Neural progenitor cell (in vitro differentiated cells): ENCODE data around the gene CDH13. TPM values are rescaled to one million over a fixed set of nuclear protein-coding genes. Genes with fewer than 3 reads are reported as not detected.

Experiments used
- DNase-seq: peaks from one replicate; pipeline ENCODE4 v3.0.0-alpha.2; 2016; ENCODE audit warnings: low spot score
- H2AFZ ChIP-seq: fragments of 200-600 bp; sonication (generic); replicated peaks from 2 replicates; pipeline ENCODE4 v1.6.1; 2016; ENCODE audit warnings: antibody characterized with exemption
- H3F3A ChIP-seq: fragments of 200-600 bp; sonication (generic); 2 replicates; pipeline ENCODE4 v1.6.1; 2016; ENCODE audit warnings: antibody characterized with exemption, low read depth
- H3K27ac ChIP-seq: fragments of 200-600 bp; sonication (generic); 2 replicates; pipeline ENCODE4 v1.5.1; 2016; ENCODE audit warnings: mild to moderate bottlenecking
- H3K27me3 ChIP-seq: fragments of 200-600 bp; sonication (generic); 2 replicates; pipeline ENCODE4 v1.6.1; 2016; ENCODE audit warnings: mild to moderate bottlenecking, moderate library complexity
- H3K36me3 ChIP-seq: fragments of 200-600 bp; sonication (generic); 2 replicates; pipeline ENCODE4 v1.5.1; 2016
- H3K4me1 ChIP-seq: fragments of 200-600 bp; sonication (generic); 2 replicates; pipeline ENCODE4 v1.6.1; 2016; ENCODE audit warnings: mixed run types
- H3K4me2 ChIP-seq: fragments of 200-600 bp; sonication (generic); 2 replicates; pipeline ENCODE4 v1.6.1; 2016
- H3K4me3 ChIP-seq: fragments of 200-600 bp; sonication (generic); 2 replicates; pipeline ENCODE4 v1.5.1; 2016
- H3K79me2 ChIP-seq: fragments of 200-600 bp; sonication (generic); 2 replicates; pipeline ENCODE4 v1.6.1; 2016; ENCODE audit warnings: low read depth
- H3K9ac ChIP-seq: fragments of 200-600 bp; sonication (generic); 2 replicates; pipeline ENCODE4 v1.6.1; 2016
- H3K9me3 ChIP-seq: fragments of 200-600 bp; sonication (generic); 2 replicates; pipeline ENCODE4 v1.5.1; 2016; ENCODE audit warnings: low read depth
- H4K20me1 ChIP-seq: fragments of 200-600 bp; sonication (generic); 2 replicates; pipeline ENCODE4 v1.6.1; 2016; ENCODE audit warnings: low read depth
- H3K27ac Mint-ChIP-seq: 3 replicates; pipeline ENCODE4 v1.8.0; 2021; ENCODE audit warnings: mixed read lengths
- H3K27me3 Mint-ChIP-seq: 2 replicates; pipeline ENCODE4 v1.8.0; 2022; ENCODE audit warnings: low read depth, mild to moderate bottlenecking, inconsistent platforms, moderate library complexity, mixed read lengths; ENCODE audit not compliant: insufficient read depth
- H3K36me3 Mint-ChIP-seq: 3 replicates; pipeline ENCODE4 v1.8.0; 2021; ENCODE audit warnings: mixed read lengths
- H3K4me1 Mint-ChIP-seq: 3 replicates; pipeline ENCODE4 v1.8.0; 2021; ENCODE audit warnings: mixed read lengths
- H3K4me3 Mint-ChIP-seq: 3 replicates; pipeline ENCODE4 v1.8.0; 2021; ENCODE audit warnings: mild to moderate bottlenecking, moderate library complexity, mixed read lengths
- H3K9me3 Mint-ChIP-seq: 3 replicates; pipeline ENCODE4 v1.8.0; 2020; ENCODE audit warnings: mixed read lengths
- CTCF ChIP-seq: fragments of 200-600 bp; sonication (generic); IDR thresholded peaks from 2 replicates; pipeline ENCODE4 v1.5.1; 2017; ENCODE audit warnings: antibody characterized with exemption, mild to moderate bottlenecking
- EZH2 ChIP-seq: fragments of 200-600 bp; sonication (generic); IDR thresholded peaks from 2 replicates; pipeline ENCODE4 v1.6.1; 2017; ENCODE audit warnings: antibody characterized with exemption, mild to moderate bottlenecking, moderate library complexity
- EZH2phosphoT487 ChIP-seq: fragments of 200-600 bp; sonication (generic); IDR thresholded peaks from 2 replicates; pipeline ENCODE4 v1.6.1; 2017; ENCODE audit warnings: antibody characterized with exemption
- total RNA-seq: library from RNA; depleted of rRNA; stranded (reverse); fragments of >200 nt; gene quantifications from 2 replicates; pipeline ENCODE4 v1.2.3, GENCODE V29; 2015; ENCODE audit warnings: low replicate concordance

Gene CDH13
- total RNA-seq, 1 donor from 2014 or later: 3.0 TPM

GRCh38 chr16:83125999-83126568 lies 499.3 kb downstream of the CDH13 start:
- DNase-seq: no peak

GRCh38 chr16:83128041-83128440 lies 501.3 kb downstream of the CDH13 start:
- H3K4me1 Mint-ChIP-seq: peaks cover 6% of the 10 kb centered on the region

More at GRCh38 chr16:83125999-83126568, 499.3 kb downstream of the CDH13 start:
- Mint-ChIP-seq H3K27me3 (peaks cover 3% of the 10 kb centered on the region), H3K4me3 (no peak overlapping the region), H3K27ac (no peak overlapping the region), H3K4me1 (peaks cover 3% of the 10 kb centered on the region), H3K9me3 (peaks cover 15% of the 10 kb centered on the region), H3K36me3 (no peaks in the 10 kb centered on the region)
- H3K79me2 ChIP-seq: no peaks in the 10 kb centered on the region
- H3K9me3 ChIP-seq: no peaks in the 10 kb centered on the region
- no peak overlapping the region for H3K27ac ChIP-seq
- H3K27me3 ChIP-seq: no peaks in the 10 kb centered on the region
- no peak overlapping the region for H3K4me2 ChIP-seq
- TF ChIP-seq CTCF (no peak), EZH2 (no peak), EZH2phosphoT487 (no peak)
- no peak overlapping the region for H3K9ac ChIP-seq
- no peaks in the 10 kb centered on the region for H3K36me3 ChIP-seq
- no peak overlapping the region for H3K4me3 ChIP-seq
- H3K4me1 ChIP-seq: peaks cover 6% of the 10 kb centered on the region
- H4K20me1 ChIP-seq: no peaks in the 10 kb centered on the region
- H2AFZ ChIP-seq: peak overlapping the region; percentile 85
- H3F3A ChIP-seq: no peaks in the 10 kb centered on the region

GRCh38 chr16:83130039-83130438 lies 503.3 kb downstream of the CDH13 start:
- Histone ChIP-seq H3K4me2 (no peak overlapping the region), H3K4me1 (peaks cover 9% of the 10 kb centered on the region), H3K27me3 (no peaks in the 10 kb centered on the region), H3K4me3 (no peak overlapping the region), H3K9me3 (no peaks in the 10 kb centered on the region), H3F3A (no peaks in the 10 kb centered on the region), H3K36me3 (no peaks in the 10 kb centered on the region), H3K9ac (no peak overlapping the region), H3K79me2 (no peaks in the 10 kb centered on the region), H4K20me1 (no peaks in the 10 kb centered on the region), H2AFZ (no peak overlapping the region), H3K27ac (no peak overlapping the region)
- peaks cover 6% of the 10 kb centered on the region for H3K4me1 Mint-ChIP-seq
- peaks cover 3% of the 10 kb centered on the region for H3K27me3 Mint-ChIP-seq
- H3K4me3 Mint-ChIP-seq: no peak overlapping the region
- TF ChIP-seq EZH2phosphoT487: no peak
- no peak for TF ChIP-seq EZH2
- TF ChIP-seq CTCF: no peak
- H3K27ac Mint-ChIP-seq: no peak overlapping the region
- no peak for DNase-seq
- H3K36me3 Mint-ChIP-seq: no peaks in the 10 kb centered on the region
- H3K9me3 Mint-ChIP-seq: peaks cover 15% of the 10 kb centered on the region

More at GRCh38 chr16:83128041-83128440, 501.3 kb downstream of the CDH13 start:
- Histone ChIP-seq H2AFZ (no peak overlapping the region), H3K9me3 (no peaks in the 10 kb centered on the region), H3K27ac (no peak overlapping the region), H4K20me1 (no peaks in the 10 kb centered on the region), H3K79me2 (no peaks in the 10 kb centered on the region), H3K4me1 (peaks cover 9% of the 10 kb centered on the region), H3K4me2 (no peak overlapping the region), H3K4me3 (no peak overlapping the region), H3F3A (no peaks in the 10 kb centered on the region), H3K9ac (no peak overlapping the region), H3K36me3 (no peaks in the 10 kb centered on the region), H3K27me3 (no peaks in the 10 kb centered on the region)
- peaks cover 15% of the 10 kb centered on the region for H3K9me3 Mint-ChIP-seq
- peaks cover 3% of the 10 kb centered on the region for H3K27me3 Mint-ChIP-seq
- no peak for DNase-seq
- H3K36me3 Mint-ChIP-seq: no peaks in the 10 kb centered on the region
- no peak for TF ChIP-seq EZH2
- no peak overlapping the region for H3K4me3 Mint-ChIP-seq
- no peak overlapping the region for H3K27ac Mint-ChIP-seq

- no peaks in the 10 kb centered on the region for H3F3A ChIP-seq
- H3K4me3 ChIP-seq: no peak overlapping the region
- H3K79me2 ChIP-seq: no peaks in the 10 kb centered on the region
- Mint-ChIP-seq H3K4me3 (no peak overlapping the region), H3K36me3 (no peaks in the 10 kb centered on the region), H3K9me3 (no peaks in the 10 kb centered on the region), H3K27me3 (peaks cover 3% of the 10 kb centered on the region), H3K4me1 (peaks cover 29% of the 10 kb centered on the region), H3K27ac (no peak overlapping the region)
- no peak for TF ChIP-seq EZH2phosphoT487
- no peak for TF ChIP-seq CTCF
- no peak for TF ChIP-seq EZH2
- no peaks in the 10 kb centered on the region for H3K9me3 ChIP-seq
- H3K4me1 ChIP-seq: peaks cover 13% of the 10 kb centered on the region
- H3K27me3 ChIP-seq: no peaks in the 10 kb centered on the region
- DNase-seq: no peak
- H2AFZ ChIP-seq: no peak overlapping the region
- no peaks in the 10 kb centered on the region for H4K20me1 ChIP-seq
- no peak overlapping the region for H3K27ac ChIP-seq
- no peak overlapping the region for H3K9ac ChIP-seq
- no peak overlapping the region for H3K4me2 ChIP-seq
- no peaks in the 10 kb centered on the region for H3K36me3 ChIP-seq
Observed at GRCh38 chr16:83134638-83135037, 507.9 kb downstream of the CDH13 start.
